Thyroid gland (tissue), 4 donors: ENCODE data around the gene HIPK2.

Experiments
- POLR2A ChIP-seq, 2 donors: fragments of 450-650 bp; IDR thresholded peaks; one replicate each; pipeline ENCODE4 v1.6.1; 2017; ENCODE audit warnings: antibody characterized with exemption in 2 of 2, mild to moderate bottlenecking in 2 of 2, moderate library complexity in 1 of 2
- TF ChIP-seq, protein P1 (sequence below), 6 experiments: fragments of 200-600 bp in 3 of 6; fragments of 450-650 bp in 3 of 6; sonication (generic) in 3 of 6; IDR thresholded peaks; one replicate each; pipeline ENCODE4 v1.5.1; 2016 to 2019; ENCODE audit warnings: antibody characterized with exemption in 6 of 6, mild to moderate bottlenecking in 2 of 6, inconsistent platforms in 1 of 6, moderate library complexity in 1 of 6

DNA sequence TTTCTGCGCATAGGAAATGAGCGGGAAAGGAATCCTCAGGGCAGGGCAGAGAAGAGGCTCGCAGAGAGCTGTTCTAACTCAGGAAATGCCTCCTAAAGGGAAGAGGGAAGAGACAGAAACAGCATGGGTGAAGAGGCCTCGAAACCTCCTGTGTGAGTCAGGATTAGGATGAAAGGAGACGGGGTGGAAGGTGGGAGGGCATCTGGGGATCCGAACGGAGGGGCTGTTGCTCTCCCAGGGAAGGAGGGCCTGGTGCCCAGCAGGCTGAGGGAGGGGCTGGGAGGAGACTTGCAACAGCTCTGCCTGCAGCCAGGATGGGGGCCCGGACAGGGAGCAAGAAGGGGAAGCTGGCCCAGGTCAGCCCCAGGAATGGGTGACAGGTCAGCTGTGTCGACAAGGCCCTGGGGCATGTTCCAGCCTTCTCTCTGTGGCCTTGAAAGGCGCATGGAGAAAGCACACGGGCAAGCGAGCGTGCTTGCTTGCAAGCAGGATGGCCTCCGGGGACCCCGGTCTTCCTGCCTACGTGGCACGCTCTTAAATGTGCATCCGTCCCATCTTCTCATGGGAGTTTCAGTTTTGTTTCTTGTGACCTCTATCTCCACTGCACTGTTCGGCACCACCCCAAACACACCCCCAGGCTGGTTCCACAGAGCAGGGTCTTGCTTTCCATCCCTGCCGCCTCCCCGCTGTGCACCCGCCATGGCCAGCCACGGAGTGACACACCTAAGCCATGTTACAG, 63.5 kb downstream of the HIPK2 start:
- TF ChIP-seq, protein P1, sequence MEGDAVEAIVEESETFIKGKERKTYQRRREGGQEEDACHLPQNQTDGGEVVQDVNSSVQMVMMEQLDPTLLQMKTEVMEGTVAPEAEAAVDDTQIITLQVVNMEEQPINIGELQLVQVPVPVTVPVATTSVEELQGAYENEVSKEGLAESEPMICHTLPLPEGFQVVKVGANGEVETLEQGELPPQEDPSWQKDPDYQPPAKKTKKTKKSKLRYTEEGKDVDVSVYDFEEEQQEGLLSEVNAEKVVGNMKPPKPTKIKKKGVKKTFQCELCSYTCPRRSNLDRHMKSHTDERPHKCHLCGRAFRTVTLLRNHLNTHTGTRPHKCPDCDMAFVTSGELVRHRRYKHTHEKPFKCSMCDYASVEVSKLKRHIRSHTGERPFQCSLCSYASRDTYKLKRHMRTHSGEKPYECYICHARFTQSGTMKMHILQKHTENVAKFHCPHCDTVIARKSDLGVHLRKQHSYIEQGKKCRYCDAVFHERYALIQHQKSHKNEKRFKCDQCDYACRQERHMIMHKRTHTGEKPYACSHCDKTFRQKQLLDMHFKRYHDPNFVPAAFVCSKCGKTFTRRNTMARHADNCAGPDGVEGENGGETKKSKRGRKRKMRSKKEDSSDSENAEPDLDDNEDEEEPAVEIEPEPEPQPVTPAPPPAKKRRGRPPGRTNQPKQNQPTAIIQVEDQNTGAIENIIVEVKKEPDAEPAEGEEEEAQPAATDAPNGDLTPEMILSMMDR (IDR thresholded peaks at IDR 0.05) = no peak
- no peak for TF ChIP-seq POLR2A (IDR thresholded peaks at IDR 0.05)
